PC-9 (cell line): ENCODE results near the gene CAMK2B. TPM values are rescaled to one million over a fixed set of nuclear protein-coding genes. Genes with fewer than 3 reads are reported as not detected.

Source experiments
- BruUV-seq: library from RNA; stranded (reverse); fragments of 400-500 nt; replicated peaks from 2 replicates; lab custom pipeline; 2021; lab: Mats Ljungman, UMichigan
- CTCF ChIA-PET: fragments of 300-600 bp; sonication (Branson Sonifier 250); formaldehyde crosslinking; loops from one replicate; lab custom pipeline; 2022; ENCODE audit warnings: antibody characterized with exemption; lab: Charles Lee
- POLR2A ChIA-PET: fragments of 300-600 bp; sonication (Branson Sonifier 250); formaldehyde crosslinking; loops from one replicate; lab custom pipeline; 2022; ENCODE audit warnings: antibody characterized with exemption; ENCODE audit not compliant: unreplicated experiment; lab: Charles Lee
- DNase-seq, 2 experiments: peaks; one replicate each; pipeline versions ENCODE4 v3.0.0 to v3.0.0-alpha.2; 2015 to 2022; ENCODE audit warnings: mixed read lengths in 1 of 2
- H2AFZ ChIP-seq: fragments of 200-600 bp; sonication (generic); 2 replicates; pipeline ENCODE4 v1.8.1; 2017; ENCODE audit warnings: antibody characterized with exemption
- H3F3A ChIP-seq: fragments of 200-600 bp; sonication (generic); 2 replicates; pipeline ENCODE4 v1.8.1; 2017; ENCODE audit warnings: antibody characterized with exemption, mild to moderate bottlenecking, low read depth; ENCODE audit not compliant: insufficient read depth
- H3K27ac ChIP-seq: fragments of 200-600 bp; sonication (generic); 2 replicates; pipeline ENCODE4 v1.6.1; 2016; ENCODE audit warnings: mixed run types
- H3K27me3 ChIP-seq: fragments of 200-600 bp; sonication (generic); 2 replicates; pipeline ENCODE4 v1.6.1; 2016; ENCODE audit warnings: low read depth, mixed run types; ENCODE audit not compliant: insufficient read depth
- H3K36me3 ChIP-seq: fragments of 200-600 bp; sonication (generic); 2 replicates; pipeline ENCODE4 v1.6.1; 2016; ENCODE audit warnings: low read depth, mixed run types
- H3K4me1 ChIP-seq: fragments of 200-600 bp; sonication (generic); replicated peaks from 2 replicates; pipeline ENCODE4 v1.6.1; 2016; ENCODE audit warnings: mixed run types; ENCODE audit not compliant: insufficient read depth
- H3K4me2 ChIP-seq: fragments of 200-600 bp; sonication (generic); 2 replicates; pipeline ENCODE4 v1.6.1; 2017; ENCODE audit warnings: mixed run types
- H3K4me3 ChIP-seq: fragments of 200-600 bp; sonication (generic); 2 replicates; pipeline ENCODE4 v1.6.1; 2016; ENCODE audit warnings: mixed run types
- H3K79me2 ChIP-seq: fragments of 200-600 bp; sonication (generic); 2 replicates; pipeline ENCODE4 v1.6.1; 2017; ENCODE audit warnings: low read depth, mixed run types
- H3K9me2 ChIP-seq: fragments of 200-600 bp; sonication (generic); 2 replicates; pipeline ENCODE4 v1.8.1; 2017; ENCODE audit warnings: mild to moderate bottlenecking; ENCODE audit not compliant: insufficient read depth
- H3K9me3 ChIP-seq: fragments of 200-600 bp; sonication (generic); 2 replicates; pipeline ENCODE4 v1.8.1; 2016; ENCODE audit warnings: low read depth; ENCODE audit not compliant: insufficient read depth
- H4K20me1 ChIP-seq: fragments of 200-600 bp; sonication (generic); 2 replicates; pipeline ENCODE4 v1.8.1; 2017; ENCODE audit not compliant: insufficient read depth
- EZH2 ChIP-seq: fragments of 200-600 bp; sonication (generic); IDR thresholded peaks from 2 replicates; pipeline ENCODE4 v1.8.0; 2017; ENCODE audit warnings: antibody characterized with exemption, low read depth
- intact Hi-C: fragments of 100-400 bp; cut with micrococcal nuclease; formaldehyde crosslinking; loops from one replicate; pipeline ENCODE4 v1.10.0; 2022; ENCODE audit not compliant: unreplicated experiment
- total RNA-seq: library from RNA; stranded (reverse); gene quantifications from 2 replicates; pipeline ENCODE4 v1.2.3, GENCODE V29; 2021
- TF ChIP-seq, protein P1 (sequence below): fragments of 200-600 bp; sonication (generic); conservative IDR thresholded peaks from 2 replicates; pipeline ENCODE4 v1.6.1; 2017; ENCODE audit warnings: mixed run types, antibody characterized with exemption, mild to moderate bottlenecking, moderate library complexity

Gene CAMK2B
- total RNA-seq, 1 experiment from 2014 or later, result 0.15 TPM

DNA sequence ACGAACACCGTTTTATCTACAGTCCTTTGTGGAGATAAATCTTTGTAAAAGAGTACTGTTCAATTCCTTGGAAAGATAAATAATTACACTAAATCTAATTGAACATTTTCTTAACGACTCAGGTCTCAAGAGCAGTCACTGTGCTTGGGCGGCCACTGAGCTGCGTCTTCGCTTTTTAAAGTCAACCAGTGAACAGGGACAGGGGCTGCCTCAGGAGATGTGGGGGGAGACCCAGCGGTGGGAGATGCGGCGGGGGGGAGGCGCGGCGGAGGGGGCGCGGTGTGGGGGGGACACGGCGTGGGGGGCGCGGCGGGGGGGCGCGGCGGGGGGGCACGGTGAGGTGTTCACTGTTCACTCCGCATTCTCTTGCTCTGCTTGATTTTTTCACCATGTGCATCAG lies 39.8 kb downstream of the CAMK2B start:
- Histone ChIP-seq H3K9me3 (no peaks in the 10 kb centered on the region), H3K27me3 (peaks cover 8% of the 10 kb centered on the region), H3K27ac (no peak overlapping the region), H3K9me2 (no peaks in the 10 kb centered on the region), H3K4me3 (no peak overlapping the region), H4K20me1 (no peaks in the 10 kb centered on the region), H3K4me1 (no peaks in the 10 kb centered on the region), H3F3A (no peaks in the 10 kb centered on the region), H3K4me2 (no peak overlapping the region), H2AFZ (no peak overlapping the region), H3K79me2 (no peaks in the 10 kb centered on the region), H3K36me3 (no peaks in the 10 kb centered on the region)
- BruUV-seq, result no TSS peak
- intact Hi-C loops, result no loop called here
- CTCF ChIA-PET, result no interaction called here
- DNase-seq, result no peak
- POLR2A ChIA-PET, result no interaction called here
- TF ChIP-seq, protein P1, sequence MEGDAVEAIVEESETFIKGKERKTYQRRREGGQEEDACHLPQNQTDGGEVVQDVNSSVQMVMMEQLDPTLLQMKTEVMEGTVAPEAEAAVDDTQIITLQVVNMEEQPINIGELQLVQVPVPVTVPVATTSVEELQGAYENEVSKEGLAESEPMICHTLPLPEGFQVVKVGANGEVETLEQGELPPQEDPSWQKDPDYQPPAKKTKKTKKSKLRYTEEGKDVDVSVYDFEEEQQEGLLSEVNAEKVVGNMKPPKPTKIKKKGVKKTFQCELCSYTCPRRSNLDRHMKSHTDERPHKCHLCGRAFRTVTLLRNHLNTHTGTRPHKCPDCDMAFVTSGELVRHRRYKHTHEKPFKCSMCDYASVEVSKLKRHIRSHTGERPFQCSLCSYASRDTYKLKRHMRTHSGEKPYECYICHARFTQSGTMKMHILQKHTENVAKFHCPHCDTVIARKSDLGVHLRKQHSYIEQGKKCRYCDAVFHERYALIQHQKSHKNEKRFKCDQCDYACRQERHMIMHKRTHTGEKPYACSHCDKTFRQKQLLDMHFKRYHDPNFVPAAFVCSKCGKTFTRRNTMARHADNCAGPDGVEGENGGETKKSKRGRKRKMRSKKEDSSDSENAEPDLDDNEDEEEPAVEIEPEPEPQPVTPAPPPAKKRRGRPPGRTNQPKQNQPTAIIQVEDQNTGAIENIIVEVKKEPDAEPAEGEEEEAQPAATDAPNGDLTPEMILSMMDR, result no peak
- no peak for TF ChIP-seq EZH2

DNA sequence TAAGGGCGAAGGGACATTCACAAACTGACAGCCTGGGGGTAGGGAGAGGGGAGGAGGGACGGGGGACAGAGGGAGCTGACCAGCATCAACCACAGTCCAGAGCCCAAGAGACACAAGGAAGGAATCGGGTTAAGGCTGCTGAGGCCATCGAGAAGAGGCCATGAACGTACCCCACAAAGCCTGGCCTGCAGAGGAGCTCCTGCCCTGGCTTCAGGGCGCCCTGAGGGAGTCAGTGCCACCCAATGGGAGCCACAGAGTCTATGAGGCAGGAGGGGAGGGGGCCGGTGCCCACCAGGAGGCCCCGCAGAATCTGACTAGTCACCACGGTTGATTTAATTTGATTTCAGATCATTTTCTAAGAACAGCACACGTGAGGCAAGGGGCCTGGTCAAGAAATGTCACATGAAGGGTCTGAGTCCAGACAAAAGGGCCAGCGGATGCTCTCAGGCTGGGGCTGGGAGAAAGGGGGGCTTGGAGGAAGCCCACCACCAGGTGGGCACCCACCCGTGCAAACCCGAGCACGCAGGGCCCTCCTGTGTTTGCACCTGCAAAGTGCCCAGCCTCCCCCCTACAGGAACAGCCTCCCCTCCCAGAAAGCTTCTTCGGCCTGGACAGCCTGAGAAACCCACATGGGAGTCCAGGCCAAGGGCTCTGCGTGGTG lies 40.4 kb downstream of the CAMK2B start:
- Histone ChIP-seq H3K9me3 (no peaks in the 10 kb centered on the region), H3K27me3 (peaks cover 4% of the 10 kb centered on the region; the same call in 1 of the 2 replicates), H4K20me1 (no peaks in the 10 kb centered on the region), H3K27ac (no peak overlapping the region), H3F3A (no peaks in the 10 kb centered on the region), H3K9me2 (no peaks in the 10 kb centered on the region), H3K4me1 (no peaks in the 10 kb centered on the region), H3K79me2 (no peaks in the 10 kb centered on the region), H3K4me2 (no peak overlapping the region), H3K36me3 (no peaks in the 10 kb centered on the region), H3K4me3 (no peak overlapping the region), H2AFZ (no peak overlapping the region)
- no peak for TF ChIP-seq EZH2
- TF ChIP-seq, protein P1, result no peak
- ChIA-PET POLR2A (no interaction called here), CTCF (no interaction called here)
- no TSS peak for BruUV-seq
- DNase-seq, result no peak
- intact Hi-C loops, result no loop called here

DNA sequence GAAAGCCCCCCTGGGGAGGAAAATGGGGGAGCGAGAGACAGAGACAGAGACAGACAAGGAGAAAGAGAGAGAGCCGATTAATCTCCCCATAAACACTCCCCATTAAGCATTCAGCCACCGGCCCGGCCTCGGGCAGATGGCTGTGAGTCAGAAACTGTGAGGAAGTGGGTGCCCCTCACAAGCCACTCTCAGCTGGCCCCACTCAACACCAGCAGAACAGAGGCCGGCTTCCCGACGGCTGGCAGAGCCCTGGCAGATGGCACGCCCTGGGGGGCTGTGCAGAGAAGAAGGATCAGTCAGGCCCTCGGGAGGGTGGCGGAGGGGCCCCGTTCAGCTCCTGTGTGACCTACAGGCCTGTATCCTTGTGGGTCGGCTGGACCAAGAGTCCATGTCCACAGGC lies 41.2 kb downstream of the CAMK2B start:
- no peak for DNase-seq
- BruUV-seq, result no TSS peak
- ChIA-PET CTCF (no interaction called here), POLR2A (no interaction called here)
- H3K4me1 ChIP-seq, result no peaks in the 10 kb centered on the region
- H3K9me3 ChIP-seq, result no peaks in the 10 kb centered on the region
- peaks cover 4% of the 10 kb centered on the region; the same call in 1 of the 2 replicates for H3K27me3 ChIP-seq
- H4K20me1 ChIP-seq, result no peaks in the 10 kb centered on the region
- H3F3A ChIP-seq, result no peaks in the 10 kb centered on the region
- H3K4me3 ChIP-seq, result no peak overlapping the region
- intact Hi-C loops, result no loop called here
- no peaks in the 10 kb centered on the region for H3K79me2 ChIP-seq
- no peak overlapping the region for H3K27ac ChIP-seq
- H3K9me2 ChIP-seq, result no peaks in the 10 kb centered on the region
- TF ChIP-seq, protein P1, result no peak
- TF ChIP-seq EZH2, result no peak
- H3K36me3 ChIP-seq, result no peaks in the 10 kb centered on the region
- no peak overlapping the region for H2AFZ ChIP-seq
- no peak overlapping the region for H3K4me2 ChIP-seq
